Mesendoderm (in vitro differentiated cells): ENCODE measurements around the gene GHRH.

Experiments
- DNase-seq: peaks from one replicate; pipeline ENCODE4 v3.0.0; 2013
- H2AK5ac ChIP-seq: 2 replicates; pipeline ENCODE4 v1.6.1; 2013; ENCODE audit warnings: low read length, inconsistent platforms
- H2BK120ac ChIP-seq: 2 replicates; pipeline ENCODE4 v1.6.1; 2013; ENCODE audit warnings: low read depth, mild to moderate bottlenecking, low read length, moderate library complexity, mixed read lengths
- H2BK15ac ChIP-seq: replicated peaks from 2 replicates; pipeline ENCODE4 v1.6.1; 2013; ENCODE audit warnings: low read depth, mild to moderate bottlenecking, moderate library complexity
- H2BK5ac ChIP-seq: 2 replicates; pipeline ENCODE4 v1.6.1; 2013; ENCODE audit warnings: low read length, inconsistent platforms
- H3K18ac ChIP-seq: 2 replicates; pipeline ENCODE4 v1.6.1; 2013; ENCODE audit warnings: mild to moderate bottlenecking, low read length, mixed read lengths
- H3K23ac ChIP-seq: one replicate; pipeline ENCODE4 v1.6.1; 2013; ENCODE audit warnings: low read length
- H3K27ac ChIP-seq: 2 replicates; pipeline ENCODE4 v1.5.1; 2013; ENCODE audit warnings: low read depth, mild to moderate bottlenecking, inconsistent platforms, low read length, moderate library complexity
- H3K27me3 ChIP-seq: 2 replicates; pipeline ENCODE4 v1.6.1; 2013; ENCODE audit warnings: low read length, control low read depth, mild to moderate bottlenecking, inconsistent platforms; ENCODE audit not compliant: insufficient read depth, poor library complexity
- H3K36me3 ChIP-seq: 2 replicates; pipeline ENCODE4 v1.6.1; 2013; ENCODE audit warnings: low read length, inconsistent platforms; ENCODE audit not compliant: control insufficient read depth, insufficient read depth
- H3K4ac ChIP-seq: one replicate; pipeline ENCODE4 v1.6.1; 2013; ENCODE audit warnings: low read depth, mild to moderate bottlenecking, low read length, moderate library complexity
- H3K4me1 ChIP-seq: 2 replicates; pipeline ENCODE4 v1.6.1; 2013; ENCODE audit warnings: low read depth, low read length, inconsistent platforms; ENCODE audit not compliant: control insufficient read depth
- H3K4me2 ChIP-seq: 2 replicates; pipeline ENCODE4 v1.6.1; 2013; ENCODE audit warnings: low read length
- H3K4me3 ChIP-seq: 2 replicates; pipeline ENCODE4 v1.5.1; 2013; ENCODE audit warnings: mild to moderate bottlenecking, low read length
- H3K56ac ChIP-seq: one replicate; pipeline ENCODE4 v1.6.1; 2013; ENCODE audit warnings: low read length
- H3K79me1 ChIP-seq: 2 replicates; pipeline ENCODE4 v1.6.1; 2013; ENCODE audit warnings: low read length, inconsistent platforms
- H3K79me2 ChIP-seq: 2 replicates; pipeline ENCODE4 v1.6.1; 2013; ENCODE audit warnings: mild to moderate bottlenecking, low read length; ENCODE audit not compliant: control insufficient read depth, insufficient read depth
- H3K9ac ChIP-seq: 2 replicates; pipeline ENCODE4 v1.6.1; 2013; ENCODE audit warnings: low read length, inconsistent platforms
- H4K5ac ChIP-seq: one replicate; pipeline ENCODE4 v1.6.1; 2013; ENCODE audit warnings: low read length
- H4K8ac ChIP-seq: one replicate; pipeline ENCODE4 v1.6.1; 2013; ENCODE audit warnings: low read depth, mild to moderate bottlenecking, control low read depth, low read length, moderate library complexity
- WGBS: extraction: QIAGEN DNeasy Blood & Tissue Kit; methylation state at CpG from one replicate; pipeline ENCODE4 v1.1.7; 2013; ENCODE audit warnings: low lambda C conversion rate, missing lambda C conversion rate; ENCODE audit not compliant: insufficient coverage; ENCODE audit errors: extremely low coverage; 5-methylcytosine and 5-hydroxymethylcytosine counted together

Gene GHRH

GRCh38 chr20:37238935-37239451, 22.6 kb downstream of the GHRH start:
- H3K9ac ChIP-seq, result no peak overlapping the region
- no peak overlapping the region for H2AK5ac ChIP-seq
- H2BK5ac ChIP-seq, result no peak overlapping the region
- no peak overlapping the region for H3K18ac ChIP-seq
- H3K27ac ChIP-seq, result no peak overlapping the region
- H3K4me3 ChIP-seq, result no peak overlapping the region
- H3K4me2 ChIP-seq, result no peak overlapping the region
- no peak overlapping the region for H3K4ac ChIP-seq
- H3K36me3 ChIP-seq, result peaks cover 31% of the 10 kb centered on the region
- no peaks in the 10 kb centered on the region for H3K27me3 ChIP-seq
- DNase-seq, result no peak
- no peak overlapping the region for H3K56ac ChIP-seq
- H3K79me1 ChIP-seq, result no peaks in the 10 kb centered on the region
- no peak overlapping the region for H4K5ac ChIP-seq
- no peaks in the 10 kb centered on the region for H3K79me2 ChIP-seq
- WGBS, result no CpG with 5 or more reads among the region's 1 CpG
- no peak overlapping the region for H2BK15ac ChIP-seq
- H4K8ac ChIP-seq, result no peak overlapping the region
- H3K4me1 ChIP-seq, result no peaks in the 10 kb centered on the region
- H2BK120ac ChIP-seq, result no peak overlapping the region
- H3K23ac ChIP-seq, result no peak overlapping the region

- H4K8ac ChIP-seq, result no peak overlapping the region
- H4K5ac ChIP-seq, result no peak overlapping the region
- H3K79me2 ChIP-seq, result no peaks in the 10 kb centered on the region
- peaks cover 30% of the 10 kb centered on the region for H3K36me3 ChIP-seq
- DNase-seq, result no peak
- no peak overlapping the region for H3K56ac ChIP-seq
- no peak overlapping the region for H3K4ac ChIP-seq
- WGBS, result no CpG with 5 or more reads among the region's 6 CpGs
- no peak overlapping the region for H2BK5ac ChIP-seq
- no peak overlapping the region for H2BK15ac ChIP-seq
- H3K27ac ChIP-seq, result no peak overlapping the region
- no peaks in the 10 kb centered on the region for H3K79me1 ChIP-seq
- H2BK120ac ChIP-seq, result no peak overlapping the region
- H3K27me3 ChIP-seq, result no peaks in the 10 kb centered on the region
- H3K4me3 ChIP-seq, result no peak overlapping the region
- H3K4me1 ChIP-seq, result no peaks in the 10 kb centered on the region
- no peak overlapping the region for H3K18ac ChIP-seq
- H3K9ac ChIP-seq, result no peak overlapping the region
- H3K4me2 ChIP-seq, result no peak overlapping the region
- no peak overlapping the region for H2AK5ac ChIP-seq
- no peak overlapping the region for H3K23ac ChIP-seq
Measured at GRCh38 chr20:37238426-37238825, 23.2 kb downstream of the GHRH start.

- H2AK5ac ChIP-seq, result no peak overlapping the region
- peaks cover 28% of the 10 kb centered on the region for H3K36me3 ChIP-seq
- no peaks in the 10 kb centered on the region for H3K79me1 ChIP-seq
- no peak for DNase-seq
- H3K27me3 ChIP-seq, result no peaks in the 10 kb centered on the region
- H2BK5ac ChIP-seq, result no peak overlapping the region
- H3K18ac ChIP-seq, result no peak overlapping the region
- no peak overlapping the region for H4K5ac ChIP-seq
- WGBS, result no CpG with 5 or more reads among the region's 5 CpGs
- H2BK15ac ChIP-seq, result no peak overlapping the region
- H3K4me3 ChIP-seq, result no peak overlapping the region
- H3K27ac ChIP-seq, result no peak overlapping the region
- no peak overlapping the region for H2BK120ac ChIP-seq
- no peaks in the 10 kb centered on the region for H3K4me1 ChIP-seq
- H3K23ac ChIP-seq, result no peak overlapping the region
- no peak overlapping the region for H3K9ac ChIP-seq
- H3K4me2 ChIP-seq, result no peak overlapping the region
- H3K79me2 ChIP-seq, result no peaks in the 10 kb centered on the region
- H3K56ac ChIP-seq, result no peak overlapping the region
- H3K4ac ChIP-seq, result no peak overlapping the region
- H4K8ac ChIP-seq, result no peak overlapping the region
Measured at GRCh38 chr20:37237656-37238055, 24.0 kb downstream of the GHRH start.

- Histone ChIP-seq H2AK5ac (no peak overlapping the region), H3K79me2 (no peaks in the 10 kb centered on the region), H3K79me1 (no peaks in the 10 kb centered on the region), H3K27ac (no peak overlapping the region), H2BK15ac (no peak overlapping the region), H3K27me3 (no peaks in the 10 kb centered on the region), H3K18ac (no peak overlapping the region), H3K9ac (no peak overlapping the region), H3K36me3 (peaks cover 27% of the 10 kb centered on the region), H2BK120ac (no peak overlapping the region), H2BK5ac (no peak overlapping the region), H4K8ac (no peak overlapping the region), H3K4ac (no peak overlapping the region), H3K4me2 (no peak overlapping the region), H3K4me1 (no peaks in the 10 kb centered on the region), H3K23ac (no peak overlapping the region), H4K5ac (no peak overlapping the region), H3K56ac (no peak overlapping the region), H3K4me3 (no peak overlapping the region)
- WGBS, result no CpG with 5 or more reads among the region's 4 CpGs
- no peak for DNase-seq
Measured at GRCh38 chr20:37236462-37236861, 25.2 kb downstream of the GHRH start.

GRCh38 chr20:37235065-37235464, 26.5 kb downstream of the GHRH start:
- Histone ChIP-seq H2BK5ac (no peak overlapping the region), H2BK120ac (no peak overlapping the region), H2BK15ac (no peak overlapping the region), H3K36me3 (peaks cover 27% of the 10 kb centered on the region), H3K56ac (no peak overlapping the region), H3K79me1 (no peaks in the 10 kb centered on the region), H3K79me2 (no peaks in the 10 kb centered on the region), H3K4me3 (no peak overlapping the region), H3K27me3 (no peaks in the 10 kb centered on the region), H3K27ac (no peak overlapping the region), H3K4ac (no peak overlapping the region), H2AK5ac (no peak overlapping the region), H3K9ac (no peak overlapping the region), H3K4me1 (no peaks in the 10 kb centered on the region), H3K18ac (no peak overlapping the region), H3K23ac (no peak overlapping the region), H4K5ac (no peak overlapping the region), H4K8ac (no peak overlapping the region), H3K4me2 (no peak overlapping the region)
- no peak for DNase-seq
- no CpG with 5 or more reads among the region's 6 CpGs for WGBS

- WGBS, result no CpG with 5 or more reads among the region's 5 CpGs
- no peak overlapping the region for H4K8ac ChIP-seq
- no peak overlapping the region for H3K56ac ChIP-seq
- no peak overlapping the region for H2BK5ac ChIP-seq
- H2AK5ac ChIP-seq, result no peak overlapping the region
- no peak overlapping the region for H3K23ac ChIP-seq
- no peaks in the 10 kb centered on the region for H3K27me3 ChIP-seq
- H2BK120ac ChIP-seq, result no peak overlapping the region
- no peak overlapping the region for H3K27ac ChIP-seq
- no peak overlapping the region for H3K4ac ChIP-seq
- no peak overlapping the region for H3K4me3 ChIP-seq
- H3K79me1 ChIP-seq, result no peaks in the 10 kb centered on the region
- H3K4me2 ChIP-seq, result no peak overlapping the region
- H3K18ac ChIP-seq, result no peak overlapping the region
- no peak overlapping the region for H2BK15ac ChIP-seq
- H3K4me1 ChIP-seq, result no peaks in the 10 kb centered on the region
- DNase-seq, result no peak
- peaks cover 28% of the 10 kb centered on the region for H3K36me3 ChIP-seq
- H3K79me2 ChIP-seq, result no peaks in the 10 kb centered on the region
- H3K9ac ChIP-seq, result no peak overlapping the region
- no peak overlapping the region for H4K5ac ChIP-seq
Measured at GRCh38 chr20:37234254-37234581, 27.4 kb downstream of the GHRH start.
